NAMALWA (cell line): ENCODE results near the gene CHCT1.
"Not testable (repeated sequence)": the region's sequence is repeated elsewhere in the genome, so short reads cannot be mapped to it uniquely, and the experiment has no call there.

ENCODE experiments used
- DNase-seq: peaks from one replicate; pipeline ENCODE4 v3.0.0-alpha.2; 2015; ENCODE audit warnings: low spot score

Gene CHCT1

DNA sequence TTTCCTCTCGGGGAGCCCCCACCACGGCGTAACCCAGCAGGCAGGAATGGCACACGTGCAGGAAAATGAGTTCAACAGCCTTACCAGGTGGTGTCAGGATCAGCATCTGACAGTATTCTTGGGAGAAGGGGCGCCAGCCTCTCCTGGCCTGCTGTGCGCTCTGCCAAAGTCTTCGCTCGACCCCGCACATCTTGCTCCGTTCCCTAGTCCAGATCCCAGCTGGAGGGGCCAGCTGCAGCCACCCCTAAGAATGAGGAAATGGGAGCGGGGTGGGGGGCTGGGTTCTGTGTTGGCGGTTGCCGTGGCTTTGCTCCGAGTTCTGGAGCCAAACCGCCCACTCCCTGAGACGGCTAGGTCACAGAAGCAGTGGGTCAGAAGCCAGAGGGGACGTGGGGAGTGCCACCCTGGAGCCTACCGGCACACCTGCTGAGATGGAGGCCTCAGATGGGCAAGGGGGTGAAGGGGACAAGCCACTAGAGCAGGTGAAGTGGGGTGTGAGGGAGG, at the start of gene CHCT1:
TSS of gene CHCT1 (plus strand) at position 328 of the 504 bp plus-strand sequence. CDS start at position 432, 104 bp downstream.
- DNase-seq, result no peak

DNA sequence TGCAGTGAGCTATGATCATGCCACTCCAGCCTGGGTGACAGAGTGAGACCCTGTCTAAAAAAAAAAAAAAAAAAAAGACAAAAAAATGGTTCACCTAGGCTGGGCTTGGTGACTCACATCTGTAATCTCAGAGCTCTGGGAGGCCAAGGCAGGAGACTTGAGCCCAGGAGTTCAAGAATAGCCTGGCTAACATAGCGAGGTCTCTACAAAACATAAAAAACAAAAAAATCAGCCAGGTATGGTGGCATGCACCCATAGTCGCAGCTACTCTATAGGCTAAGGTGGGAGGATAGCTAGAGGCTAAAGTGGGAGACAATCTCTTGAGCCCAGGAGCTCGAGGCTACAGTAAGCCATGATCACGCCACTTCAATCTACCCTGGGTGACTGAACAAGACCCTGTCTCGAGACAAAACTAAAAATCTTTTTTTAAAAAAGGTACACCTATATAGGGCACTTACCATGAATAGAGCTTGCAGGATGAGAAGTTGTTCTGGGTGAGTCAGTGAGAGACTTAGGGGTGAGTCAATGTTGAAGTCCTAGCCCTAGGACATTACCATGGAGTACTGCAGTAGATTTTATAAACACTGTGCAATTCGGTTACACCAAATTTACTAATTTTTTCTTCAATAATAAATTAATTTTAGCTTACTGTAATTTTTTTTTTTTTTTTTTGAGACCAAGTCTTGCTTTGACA, 49.4 kb upstream of the CHCT1 start:
- DNase-seq, result no peak

DNA sequence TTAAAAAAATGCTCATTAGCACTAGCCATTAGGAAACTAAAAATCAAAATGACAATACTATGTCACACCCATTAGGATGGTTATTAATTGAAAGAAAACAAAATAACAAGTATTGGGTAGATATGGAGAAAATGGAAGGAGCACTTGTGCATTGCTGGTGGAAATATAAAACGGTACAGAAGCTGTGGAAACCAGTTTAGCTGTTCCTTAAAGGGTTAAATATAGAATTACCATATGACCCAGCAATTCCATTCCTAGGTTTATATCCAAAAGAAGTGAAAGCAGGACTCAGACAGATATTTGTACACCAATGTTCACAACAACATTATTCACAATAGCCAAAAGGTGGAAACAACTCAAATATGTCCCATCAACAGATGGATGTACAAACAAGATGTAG, 44.1 kb upstream of the CHCT1 start:
- not testable (repeated sequence) for DNase-seq

DNA sequence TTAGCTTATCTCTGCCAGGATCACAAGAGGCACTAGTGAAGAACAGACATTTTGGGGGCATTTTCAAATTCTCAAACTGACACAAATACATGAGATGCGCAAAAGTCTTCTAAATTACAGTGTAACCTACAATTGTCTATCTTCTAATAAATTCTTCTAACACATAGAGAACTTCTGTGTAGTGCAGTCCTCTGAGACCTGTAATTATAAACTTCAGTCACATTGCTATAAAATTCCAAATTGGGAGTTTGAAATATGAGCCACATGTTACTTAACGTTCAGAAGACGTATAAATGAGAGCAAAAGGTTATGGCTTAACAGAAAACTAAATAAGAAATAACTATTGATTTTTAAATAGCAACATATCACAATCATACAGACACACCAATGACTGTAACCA, 42.8 kb upstream of the CHCT1 start:
- not testable (repeated sequence) for DNase-seq

DNA sequence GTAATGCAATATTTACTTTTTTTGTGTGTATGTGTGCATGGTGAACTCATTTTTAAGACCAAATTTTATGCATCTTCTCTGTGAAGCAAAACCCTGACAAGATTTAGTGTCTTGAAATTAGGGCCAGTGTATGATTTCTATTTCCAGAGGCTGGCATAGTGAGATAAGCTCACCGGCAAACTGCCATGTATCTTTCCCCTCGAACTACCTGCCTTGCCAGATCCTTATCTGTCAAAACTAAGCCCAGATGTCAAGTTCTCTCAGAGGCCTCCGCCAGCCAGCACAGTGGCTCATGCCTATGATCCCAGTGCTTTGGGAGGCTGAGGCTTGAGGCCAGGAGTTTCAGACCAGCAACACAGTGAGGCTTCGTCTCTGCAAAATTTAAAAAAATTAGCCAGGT, 40.3 kb upstream of the CHCT1 start:
- DNase-seq, result no peak

DNA sequence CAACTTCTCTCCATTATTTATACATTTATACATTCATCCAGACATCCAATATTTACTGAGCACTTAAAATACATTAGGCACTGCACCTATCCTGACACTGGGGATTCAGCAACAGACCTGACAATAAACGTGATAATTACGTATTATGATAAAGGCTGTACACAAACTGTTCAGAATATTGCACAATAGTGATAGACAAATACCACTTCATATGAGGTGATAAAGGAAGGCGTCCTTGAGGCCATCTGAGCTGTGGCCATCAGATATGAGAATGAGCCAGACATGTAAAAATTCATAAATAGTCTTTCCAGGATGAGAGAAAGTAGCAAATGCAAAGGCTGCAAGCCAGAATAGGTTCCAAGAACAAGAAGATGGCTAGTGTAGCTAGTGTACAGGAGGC, 38.9 kb upstream of the CHCT1 start:
- no peak for DNase-seq

DNA sequence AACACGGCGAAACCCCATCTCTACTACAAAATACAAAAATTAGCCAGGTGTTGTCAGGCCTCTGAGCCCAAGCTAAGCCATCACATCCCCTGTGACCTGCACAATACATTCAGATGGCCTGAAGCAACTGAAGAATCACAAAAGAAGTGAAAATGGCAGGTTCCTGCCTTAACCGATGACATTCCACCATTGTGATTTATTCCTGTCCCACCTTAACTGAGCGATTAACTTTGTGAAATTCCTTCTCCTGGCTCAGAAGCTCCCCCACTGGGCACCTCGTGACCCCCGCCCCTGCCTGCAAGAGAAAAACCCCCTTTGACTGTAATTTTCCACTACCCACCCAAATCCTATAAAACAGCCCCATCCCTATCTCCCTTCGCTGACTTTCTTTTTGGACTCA, 37.4 kb upstream of the CHCT1 start:
- not testable (repeated sequence) for DNase-seq

DNA sequence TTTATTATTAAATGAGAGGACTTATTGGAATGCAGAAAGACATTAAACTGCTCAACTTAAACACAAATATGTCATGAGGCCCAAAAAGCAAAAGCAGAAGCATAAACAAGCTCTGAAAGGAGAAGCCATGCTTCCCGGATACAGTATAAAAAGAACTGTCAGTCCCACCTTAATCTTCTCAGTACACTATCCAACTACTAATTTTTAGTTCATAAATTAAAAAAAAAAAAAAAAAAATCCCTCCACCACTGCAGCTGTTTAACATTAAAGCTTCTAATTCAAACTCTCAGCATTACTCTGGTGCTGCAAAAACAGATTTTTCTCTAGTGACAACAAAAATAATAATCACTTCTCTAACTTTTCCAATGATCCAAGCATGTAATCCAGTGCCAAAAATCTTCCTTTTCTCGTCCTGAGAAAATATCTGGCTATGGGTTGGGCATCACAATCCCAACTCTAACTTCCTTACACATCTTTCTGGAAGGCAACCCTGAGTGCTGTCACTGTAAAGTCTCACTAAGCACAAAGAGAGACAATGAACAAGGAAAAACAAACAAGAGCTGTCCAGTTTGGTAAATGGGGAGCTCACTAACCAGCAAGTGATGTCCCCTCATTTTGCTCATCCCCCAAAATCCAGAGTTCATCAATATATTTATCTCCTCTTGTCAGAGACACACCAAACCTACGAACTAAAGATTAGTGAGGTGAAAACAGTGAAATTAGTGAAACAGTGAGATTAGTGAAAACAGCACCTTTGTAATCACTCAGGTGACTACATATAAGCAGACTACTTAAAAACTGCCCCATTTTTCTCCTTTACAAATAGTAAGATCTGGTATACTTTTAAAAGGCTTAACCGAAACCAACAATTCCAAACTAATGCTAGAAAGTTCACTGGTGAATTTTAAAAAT, 35.9 kb upstream of the CHCT1 start:
- no peak for DNase-seq

DNA sequence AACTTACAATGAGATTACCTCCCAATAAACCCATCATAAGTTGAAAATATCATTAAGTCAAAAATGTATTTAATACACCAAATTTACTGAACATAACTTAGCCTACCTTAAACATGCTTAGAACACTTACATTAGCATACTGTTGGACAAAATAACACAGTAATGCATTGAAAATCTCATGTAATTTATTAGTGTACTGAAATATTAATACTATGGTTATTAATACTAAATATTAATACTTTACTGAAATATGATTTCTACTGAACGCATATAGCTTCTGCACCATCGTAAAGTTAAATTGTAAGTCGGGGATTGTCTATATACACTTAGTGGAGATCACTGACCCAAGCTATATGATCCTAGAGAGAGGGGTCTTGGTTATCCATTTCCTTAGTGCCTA, 34.6 kb upstream of the CHCT1 start:
- DNase-seq, result no peak

DNA sequence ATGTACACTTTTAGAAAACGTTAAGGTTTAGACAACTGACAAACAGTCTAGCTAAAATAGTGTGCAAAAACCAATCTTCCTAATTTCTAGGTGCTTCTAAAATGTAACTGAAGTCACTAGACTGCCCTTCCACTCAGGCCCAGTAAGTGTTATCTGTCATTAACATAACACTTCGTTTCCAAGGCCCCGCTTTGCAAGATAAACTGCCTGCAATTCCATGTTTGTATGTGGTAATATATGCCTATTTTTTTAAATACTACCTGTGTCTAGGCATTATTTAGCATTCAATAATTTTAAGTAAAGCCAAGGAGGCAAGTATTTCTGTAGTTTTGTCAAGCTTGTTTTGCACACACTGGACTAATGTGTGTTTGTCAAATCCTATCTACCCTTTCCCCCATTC, 33.5 kb upstream of the CHCT1 start:
- no peak for DNase-seq

DNA sequence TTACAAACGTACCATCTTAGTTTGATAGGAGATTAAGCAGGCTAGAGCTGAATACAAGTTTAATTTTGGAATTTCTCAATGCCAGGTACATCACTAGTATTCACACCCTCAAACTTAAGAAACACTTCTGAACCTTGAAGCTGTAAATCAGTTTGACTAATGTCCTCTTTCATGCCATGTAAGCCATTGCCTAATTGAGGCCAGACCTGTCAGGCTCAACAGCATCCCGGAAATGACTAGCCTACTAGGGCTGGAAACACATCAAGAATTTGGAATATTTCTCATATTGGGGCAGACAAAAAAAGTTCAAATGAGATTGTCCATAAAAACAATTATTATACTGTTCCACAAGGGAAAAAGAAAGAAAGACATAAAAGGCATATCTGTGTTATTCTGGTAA, 32.1 kb upstream of the CHCT1 start:
- no peak for DNase-seq

DNA sequence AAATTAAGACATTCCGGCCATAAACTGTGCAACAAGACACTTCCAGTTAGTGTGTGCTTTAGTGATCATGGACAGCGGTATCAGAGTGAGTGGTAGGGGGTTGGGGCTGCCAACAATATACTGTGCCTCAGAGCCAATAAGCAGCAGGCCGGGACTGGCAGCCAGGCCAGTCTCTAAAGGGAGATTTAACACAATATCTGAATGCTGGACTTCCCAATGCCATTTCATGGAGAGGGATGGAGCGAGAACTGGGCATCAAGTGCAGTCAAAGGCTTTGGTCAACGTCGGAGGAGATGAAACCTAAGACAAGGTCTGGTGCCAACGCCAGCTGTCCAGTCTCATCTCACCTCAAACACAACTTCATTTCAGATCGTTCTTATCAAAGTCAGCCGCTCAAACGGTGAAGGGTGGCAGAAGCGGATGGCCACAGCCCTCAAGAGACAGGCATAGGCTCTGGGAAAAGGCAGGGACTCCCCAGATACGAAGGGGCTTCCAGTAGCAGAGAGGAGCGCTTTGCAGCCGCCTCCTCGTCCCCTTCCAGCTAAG, 31.3 kb upstream of the CHCT1 start:
- DNase-seq, result peak; percentile 45

DNA sequence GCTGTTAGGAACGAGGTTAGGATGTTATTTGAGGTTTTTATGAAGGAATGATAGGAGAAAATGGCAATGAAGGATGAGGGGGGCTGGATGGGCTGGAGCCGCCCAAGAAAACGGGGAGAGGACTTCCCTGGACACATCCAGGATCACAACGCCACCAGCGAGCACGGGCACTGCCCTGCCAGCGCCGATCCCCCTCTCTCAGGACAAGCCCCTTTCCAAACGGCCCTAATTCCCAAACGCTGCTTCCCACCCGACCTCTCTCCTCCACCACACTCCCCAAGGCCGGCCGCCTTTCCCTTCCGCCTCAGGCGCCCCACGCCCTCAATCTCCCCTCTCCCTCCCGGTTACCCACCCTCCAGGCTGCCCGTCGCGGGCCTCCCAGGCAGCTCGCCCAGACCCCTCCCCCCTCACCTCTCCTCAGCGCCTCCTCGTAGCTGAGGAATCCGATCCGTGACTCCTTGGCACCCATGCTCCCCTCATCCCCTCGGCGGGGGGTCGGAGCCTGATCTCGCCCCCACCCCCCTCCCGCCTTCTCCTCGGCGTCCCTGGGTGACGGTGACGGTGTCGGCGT, 30.7 kb upstream of the CHCT1 start:
- no peak for DNase-seq

DNA sequence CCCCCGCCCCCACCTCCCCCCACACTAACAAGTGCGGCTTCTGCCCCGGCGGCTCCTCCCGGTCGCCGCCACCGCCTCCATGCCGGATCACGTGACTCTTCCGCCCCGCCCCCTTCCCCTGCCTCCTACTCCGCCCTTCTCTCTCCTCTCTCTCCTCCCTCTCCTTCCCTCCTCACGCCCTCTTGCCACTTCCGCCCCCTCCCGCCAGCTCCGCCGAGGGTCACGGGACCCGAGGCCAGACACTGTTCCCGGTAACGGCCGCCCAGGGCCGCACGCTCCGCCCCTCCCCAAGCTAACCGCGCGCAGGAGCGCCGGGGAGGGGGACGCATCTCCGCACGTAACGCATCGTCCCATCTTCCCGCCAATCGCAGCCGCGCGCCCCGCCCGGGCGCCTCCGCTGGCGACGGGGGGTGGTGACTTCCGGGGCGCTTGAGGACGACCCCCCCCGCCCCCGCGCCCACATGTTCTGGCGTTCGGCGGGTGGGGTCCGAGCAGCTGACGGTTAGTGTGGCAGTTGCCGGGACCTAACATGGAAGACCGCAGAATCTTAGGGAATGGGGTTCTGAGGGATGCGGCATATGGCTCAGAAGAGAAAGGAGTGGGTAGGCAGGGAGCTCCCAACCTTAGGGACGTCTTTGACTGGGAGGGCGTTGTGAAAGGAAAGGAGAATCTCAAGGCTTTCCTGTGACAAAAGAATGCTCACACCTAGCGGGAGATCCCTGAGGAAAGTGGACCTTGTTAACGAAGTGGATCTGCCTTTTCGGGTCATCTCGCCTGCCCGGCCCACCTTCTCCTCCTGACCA, 30.0 kb upstream of the CHCT1 start, which contains the start of gene USP32:
TSS of gene USP32 (minus strand) at position 92 of the 803 bp plus-strand sequence. CDS start 194 bp downstream, outside the sequence.
- peak; percentile 97 for DNase-seq

DNA sequence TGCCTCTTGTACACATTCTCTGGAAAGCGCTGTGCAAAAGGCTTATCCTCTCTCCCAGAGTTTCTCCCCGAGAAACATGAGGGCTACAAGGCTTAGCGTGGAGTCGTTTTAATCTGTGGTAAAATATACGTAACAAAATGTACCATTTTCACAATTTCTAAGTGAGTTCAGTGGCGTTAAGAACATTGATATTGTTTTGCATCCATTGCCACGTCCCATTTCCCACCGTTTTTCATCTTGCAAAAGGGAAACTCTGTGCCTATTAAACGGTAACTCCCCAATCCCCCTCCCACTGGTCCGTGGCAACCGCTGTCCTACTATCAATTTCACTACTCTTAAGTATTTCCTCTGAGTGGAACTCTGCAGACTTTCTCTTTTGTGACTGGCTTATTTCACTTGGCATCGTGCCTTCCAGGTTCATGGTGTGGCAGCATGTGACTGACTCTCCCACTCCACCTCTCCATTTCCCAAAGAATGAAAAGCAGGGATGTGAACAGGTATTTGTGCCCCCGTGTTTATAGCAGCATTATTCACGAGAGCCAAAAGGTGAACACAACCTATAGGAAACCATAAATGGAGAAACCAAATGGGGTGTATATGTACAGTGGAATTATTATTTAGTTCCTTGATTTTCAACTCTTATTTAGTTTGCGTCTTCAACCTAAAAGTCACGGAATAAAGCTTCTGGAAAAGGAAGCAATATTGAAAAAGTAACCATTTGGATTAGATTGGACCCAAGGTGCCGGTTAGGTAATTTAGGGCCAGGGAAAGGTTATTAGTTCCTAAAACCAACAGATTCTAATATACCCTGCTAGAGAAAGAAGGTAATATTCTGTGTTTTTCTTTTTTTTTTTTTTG, 29.2 kb upstream of the CHCT1 start:
- peak; percentile 54 for DNase-seq

DNA sequence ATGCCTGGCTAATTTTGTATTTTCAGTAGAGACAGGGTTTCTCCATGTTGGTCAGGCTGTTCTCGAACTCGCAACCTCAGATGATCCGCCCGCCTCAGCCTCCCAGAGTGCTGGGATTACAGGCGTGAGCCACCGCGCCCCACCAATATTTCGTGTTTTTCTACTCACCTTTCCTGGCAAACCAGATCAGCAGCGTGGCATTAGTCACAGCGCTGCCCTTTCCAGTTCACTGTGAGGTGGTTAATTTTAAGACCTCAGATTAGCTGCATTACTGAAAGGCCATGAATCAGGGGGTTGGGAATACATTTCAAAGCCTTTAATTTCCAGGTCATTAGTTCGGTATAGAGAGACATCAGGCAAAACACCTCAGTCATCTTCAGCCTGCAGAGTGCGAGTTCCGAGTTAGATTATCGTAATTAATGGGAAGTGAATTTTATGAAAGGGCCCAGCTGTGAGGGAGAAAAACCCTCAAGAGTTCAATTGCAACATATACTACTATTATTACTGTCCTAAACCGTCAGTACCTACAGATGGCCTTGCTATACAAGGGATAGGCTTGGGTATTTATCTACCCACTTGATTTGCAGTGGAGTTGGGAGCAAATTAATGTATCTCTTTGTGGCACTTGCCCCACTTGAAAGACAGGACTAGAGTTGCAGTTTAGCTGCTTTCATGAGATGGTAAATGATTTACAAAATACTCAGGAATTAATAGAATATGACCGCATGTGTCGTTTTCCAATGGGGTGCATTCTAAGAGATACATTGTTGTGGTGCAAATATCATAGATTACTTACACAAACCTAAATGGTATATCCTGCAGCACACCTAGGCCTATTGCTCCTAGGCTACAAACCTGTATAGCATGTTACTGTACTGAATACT, 28.2 kb upstream of the CHCT1 start:
- DNase-seq, result no peak

DNA sequence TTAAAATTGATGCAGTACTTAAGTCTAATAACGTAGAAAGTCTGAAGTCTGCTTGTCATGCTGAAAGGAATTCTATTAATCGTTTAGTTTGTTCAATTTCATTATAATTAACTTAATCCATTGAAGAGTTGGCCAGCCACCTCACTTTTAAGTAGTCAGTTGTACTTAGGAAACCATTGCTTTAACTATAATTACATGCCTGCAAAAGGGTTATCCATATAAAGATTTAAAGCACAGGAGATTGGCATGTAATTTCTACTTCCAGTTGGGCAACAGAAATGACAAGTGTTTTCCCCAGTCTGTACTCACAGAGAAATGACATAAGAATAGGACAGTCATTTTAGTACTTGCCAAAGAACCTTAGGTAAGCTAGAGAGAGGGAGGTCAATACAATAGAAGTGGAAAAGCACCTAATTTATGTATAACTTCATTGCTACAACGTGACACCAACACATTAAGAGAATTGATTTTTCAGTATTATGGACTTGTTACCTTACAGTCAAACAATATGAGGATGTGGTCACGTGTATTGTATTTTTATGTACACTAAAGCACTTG, 26.7 kb upstream of the CHCT1 start:
- DNase-seq, result no peak

DNA sequence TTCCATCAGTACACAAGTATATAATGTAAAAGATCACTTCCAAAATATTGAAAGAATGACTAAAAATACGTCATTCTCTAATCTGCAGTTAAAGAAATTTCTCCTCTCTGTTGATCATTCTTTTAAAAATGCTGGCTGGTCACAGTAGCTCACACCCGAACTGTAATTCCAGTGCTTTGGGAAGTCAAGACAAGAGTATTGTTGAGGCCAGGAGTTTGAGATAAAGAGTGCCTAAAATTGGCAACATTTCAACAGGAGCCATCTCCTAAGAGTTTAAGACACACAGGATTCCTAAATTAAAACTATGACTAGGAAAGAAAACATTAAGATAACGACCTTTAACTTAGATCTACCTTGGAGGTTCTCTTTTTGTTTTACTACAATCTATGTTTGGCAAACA, 25.9 kb upstream of the CHCT1 start:
- no peak for DNase-seq
